OCI-LY3 (cell line): ENCODE measurements around the gene SERPINE3.
A peak's percentile ranks its signal among the peaks of the same experiment; 100 is the strongest.

Source experiments
- H2AFZ ChIP-seq: fragments of 200-600, 300-600 bp; shearing (Covaris generic); 2 replicates; pipeline ENCODE4 v1.6.0; 2014; ENCODE audit warnings: antibody characterized with exemption, low read depth, low read length
- H3K27ac ChIP-seq: fragments of 200-600, 300-600 bp; sonication (generic); 2 replicates; pipeline ENCODE4 v1.5.1; 2014; ENCODE audit warnings: mild to moderate bottlenecking, low read length, moderate library complexity, mixed read lengths
- H3K27me3 ChIP-seq: fragments of 200-600, 300-600 bp; sonication (generic); 2 replicates; pipeline ENCODE4 v1.6.1; 2014; ENCODE audit warnings: low read depth, low read length, mixed read lengths
- H3K36me3 ChIP-seq: fragments of 200-600, 300-600 bp; sonication (generic); replicated peaks from 2 replicates; pipeline ENCODE3; 2014; ENCODE audit warnings: low read depth, low read length, mixed read lengths
- H3K4me1 ChIP-seq: fragments of 300-600, 200-600 bp; sonication (generic); 2 replicates; pipeline ENCODE4 v1.6.1; 2014; ENCODE audit warnings: low read length, mixed read lengths
- H3K4me2 ChIP-seq: fragments of 200-600, 300-600 bp; sonication (generic); 2 replicates; pipeline ENCODE4 v1.6.1; 2014; ENCODE audit warnings: low read length, mixed read lengths
- H3K4me3 ChIP-seq: fragments of 300-600, 200-600 bp; sonication (generic); 2 replicates; pipeline ENCODE4 v1.5.1; 2014; ENCODE audit warnings: antibody characterized with exemption, mild to moderate bottlenecking, low read length, moderate library complexity
- H3K79me2 ChIP-seq: fragments of 300-600, 200-600 bp; shearing (Covaris generic); 2 replicates; pipeline ENCODE4 v1.6.1; 2014; ENCODE audit warnings: mild to moderate bottlenecking, low read length, mixed read lengths
- H3K9ac ChIP-seq: fragments of 300-600, 200-600 bp; shearing (Covaris generic); 2 replicates; pipeline ENCODE4 v1.6.0; 2014; ENCODE audit warnings: mild to moderate bottlenecking, low read length, moderate library complexity
- H3K9me3 ChIP-seq: fragments of 200-600, 300-600 bp; shearing (Covaris generic); 2 replicates; pipeline ENCODE4 v1.6.1; 2014; ENCODE audit warnings: low read length, mixed read lengths; ENCODE audit not compliant: insufficient read depth
- H4K20me1 ChIP-seq: fragments of 200-600, 300-600 bp; sonication (generic); 2 replicates; pipeline ENCODE4 v1.6.1; 2016; ENCODE audit warnings: low read length, mixed read lengths; ENCODE audit not compliant: insufficient read depth
- CTCF ChIP-seq: fragments of 200-600, 300-600 bp; sonication (generic); IDR thresholded peaks from 2 replicates; pipeline ENCODE4 v1.5.1; 2014; ENCODE audit warnings: antibody characterized with exemption, low read length, low read depth
- EZH2phosphoT487 ChIP-seq: fragments of 200-600 bp; shearing (Covaris generic); IDR thresholded peaks from 2 replicates; pipeline ENCODE4 v1.6.1; 2018; ENCODE audit warnings: antibody characterized with exemption, mixed run types, low read depth

SERPINE3 gene

GRCh38 chr13:51339354-51339753 is at the start of gene SERPINE3:
Gene SERPINE3 (plus strand): TSS chr13:51339691. CDS start chr13:51341092, 1,401 bp downstream.
- no peak within 1 kb of the TSS for H3K4me2 ChIP-seq
- H3K4me3 ChIP-seq: no peak within 1 kb of the TSS
- H3K9me3 ChIP-seq: no peaks in the 10 kb centered on the region
- H2AFZ ChIP-seq: no peak within 1 kb of the TSS
- TF ChIP-seq CTCF (no peak), EZH2phosphoT487 (no peak)
- H3K27ac ChIP-seq: no peak within 1 kb of the TSS
- no peaks in the 10 kb centered on the region for H3K4me1 ChIP-seq
- H3K9ac ChIP-seq: no peak within 1 kb of the TSS
- no peaks in the 10 kb centered on the region for H3K79me2 ChIP-seq
- no peaks in the 10 kb centered on the region for H3K27me3 ChIP-seq
- no peaks in the 10 kb centered on the region for H3K36me3 ChIP-seq
- H4K20me1 ChIP-seq: no peaks in the 10 kb centered on the region

- H4K20me1 ChIP-seq: no peaks in the 10 kb centered on the region
- H3K27ac ChIP-seq: no peak overlapping the region
- H3K79me2 ChIP-seq: no peaks in the 10 kb centered on the region
- no peak overlapping the region for H2AFZ ChIP-seq
- no peaks in the 10 kb centered on the region for H3K4me1 ChIP-seq
- no peaks in the 10 kb centered on the region for H3K9me3 ChIP-seq
- TF ChIP-seq EZH2phosphoT487 (no peak), CTCF (no peak)
- H3K9ac ChIP-seq: no peak overlapping the region
- no peaks in the 10 kb centered on the region for H3K36me3 ChIP-seq
- H3K4me2 ChIP-seq: no peak overlapping the region
- H3K27me3 ChIP-seq: no peaks in the 10 kb centered on the region
- H3K4me3 ChIP-seq: no peak overlapping the region
Observed at GRCh38 chr13:51291341-51291740, 48.1 kb upstream of the SERPINE3 start.

- Histone ChIP-seq H3K9ac (no peak overlapping the region), H3K4me2 (no peak overlapping the region), H3K79me2 (no peaks in the 10 kb centered on the region), H3K36me3 (no peaks in the 10 kb centered on the region), H3K9me3 (no peaks in the 10 kb centered on the region), H2AFZ (no peak overlapping the region), H3K4me3 (no peak overlapping the region), H3K4me1 (no peaks in the 10 kb centered on the region), H4K20me1 (no peaks in the 10 kb centered on the region), H3K27me3 (no peaks in the 10 kb centered on the region), H3K27ac (no peak overlapping the region)
- TF ChIP-seq CTCF (no peak), EZH2phosphoT487 (no peak)
Observed at GRCh38 chr13:51292000-51292565, 47.4 kb upstream of the SERPINE3 start.

GRCh38 chr13:51297556-51297955 is 41.9 kb upstream of the SERPINE3 start:
- Histone ChIP-seq H3K9ac (no peak overlapping the region), H3K4me2 (no peak overlapping the region), H3K4me1 (no peaks in the 10 kb centered on the region), H3K79me2 (no peaks in the 10 kb centered on the region), H3K27ac (no peak overlapping the region), H3K36me3 (no peaks in the 10 kb centered on the region), H3K9me3 (no peaks in the 10 kb centered on the region), H3K4me3 (no peak overlapping the region), H2AFZ (no peak overlapping the region), H3K27me3 (no peaks in the 10 kb centered on the region), H4K20me1 (no peaks in the 10 kb centered on the region)
- TF ChIP-seq CTCF (peak; percentile 47), EZH2phosphoT487 (no peak)
